HG03196 (cell line): ENCODE results near the gene CST5.
"Not testable (repeated sequence)": the region's sequence is repeated elsewhere in the genome, so short reads cannot be mapped to it uniquely, and the experiment has no call there.

Experiments used
- ATAC-seq: cut with Tn5 transposase; IDR thresholded peaks from one replicate; pipeline ENCODE4 v1.9.1; 2021; ENCODE audit not compliant: unreplicated experiment

CST5 gene

GRCh38 chr20:23890867-23891266, 11.3 kb upstream of the CST5 start:
- ATAC-seq: not testable (repeated sequence)

- peak; percentile 78 for ATAC-seq
Measured at GRCh38 chr20:23889775-23890187, 10.2 kb upstream of the CST5 start.

DNA sequence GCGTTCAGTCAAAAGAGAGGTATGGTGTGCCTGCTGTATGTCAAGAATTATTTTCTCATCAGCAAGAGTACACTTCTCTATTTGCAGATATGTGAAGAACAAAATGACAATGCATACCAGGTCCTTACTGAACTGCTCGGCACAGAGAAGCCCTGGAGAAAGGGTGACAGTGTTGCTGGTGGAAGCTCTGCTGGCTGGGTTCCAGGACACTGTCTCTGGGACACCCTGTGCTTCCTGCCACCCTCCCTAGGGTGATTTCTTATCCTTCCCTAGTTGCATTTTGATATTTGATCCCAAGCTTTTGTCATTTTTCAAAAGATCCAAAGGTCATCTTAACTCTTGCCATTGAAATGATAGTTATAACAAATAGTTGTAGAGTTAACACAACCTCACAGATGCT, 8.3 kb upstream of the CST5 start:
- ATAC-seq: no peak

- no peak for ATAC-seq
Measured at GRCh38 chr20:23884771-23885162, 5.2 kb upstream of the CST5 start.

DNA sequence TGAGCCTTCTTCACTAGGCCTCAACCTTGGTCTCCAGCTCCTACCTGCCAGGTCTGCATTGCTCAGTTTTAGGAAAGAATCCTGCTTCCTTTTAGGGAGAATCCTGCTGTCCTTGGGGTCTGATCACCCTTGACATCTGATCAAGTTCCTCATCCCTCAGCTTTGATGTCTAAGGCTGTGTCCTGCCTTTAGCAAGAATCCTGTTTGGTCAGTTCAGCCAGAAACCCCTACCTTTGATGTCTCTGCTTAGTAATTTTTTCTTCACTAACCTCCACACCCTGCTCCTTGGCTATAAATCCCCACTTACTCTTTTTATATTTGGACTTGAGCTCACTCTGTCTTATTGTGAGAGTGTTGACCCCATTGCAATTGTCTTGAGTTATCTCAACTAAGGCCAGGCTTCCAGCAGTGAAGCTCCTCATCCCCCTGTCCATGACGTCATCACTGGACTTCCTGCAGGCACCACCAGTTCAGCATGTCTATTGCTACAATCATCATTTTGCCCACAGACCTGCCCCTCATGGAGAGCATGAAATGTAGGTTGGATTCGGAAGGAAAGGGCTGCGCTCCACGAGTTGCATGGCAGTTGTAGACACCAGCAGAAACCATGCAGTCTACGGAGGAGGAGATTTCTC, 4.7 kb upstream of the CST5 start:
- ATAC-seq: no peak

DNA sequence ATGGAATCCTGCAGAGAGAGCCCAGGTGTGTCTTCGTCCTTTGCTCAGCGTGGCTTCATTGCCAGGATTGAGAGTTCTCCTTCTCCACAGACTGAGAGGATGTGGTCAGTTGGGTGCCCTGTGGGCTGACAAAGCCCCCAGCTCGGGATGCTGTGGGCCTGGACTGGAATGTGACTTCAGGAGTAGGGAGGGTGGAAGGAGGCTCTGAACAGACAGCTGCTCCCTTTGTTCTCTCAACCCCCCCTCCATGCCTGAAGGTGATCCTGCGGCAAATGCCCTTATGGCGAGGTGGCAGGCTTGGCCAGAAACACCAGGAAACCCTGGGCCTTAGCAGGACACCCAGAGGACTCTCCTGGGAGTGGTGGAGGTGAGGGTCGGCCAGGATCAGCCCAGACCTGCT, 1.8 kb upstream of the CST5 start:
- no peak for ATAC-seq

- no peak for ATAC-seq
Measured at GRCh38 chr20:23880417-23880816, 869 bp upstream of the CST5 start.

GRCh38 chr20:23879811-23880374, 345 bp upstream of the CST5 start:
- no peak for ATAC-seq

DNA sequence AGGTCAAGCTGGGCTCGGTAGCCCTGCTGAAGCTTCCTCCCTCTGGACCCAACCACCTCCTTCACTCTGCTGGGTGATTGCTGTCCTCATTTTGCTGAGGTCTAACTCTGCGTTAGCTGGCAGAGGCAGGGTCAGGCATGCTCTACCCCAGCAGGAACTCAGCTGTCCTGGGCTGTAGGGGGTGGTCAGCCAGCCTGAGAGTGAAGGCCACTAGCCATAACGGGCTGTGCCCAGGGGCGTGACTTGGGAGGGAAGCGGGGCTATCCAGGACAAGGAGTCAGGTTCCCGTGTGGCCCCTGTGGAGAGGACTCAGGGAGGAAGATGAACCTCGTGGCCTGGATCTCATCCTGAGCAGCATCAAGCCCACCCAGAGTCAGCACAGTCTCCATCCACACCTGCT, 761 bp downstream of the CST5 start:
- no peak for ATAC-seq

DNA sequence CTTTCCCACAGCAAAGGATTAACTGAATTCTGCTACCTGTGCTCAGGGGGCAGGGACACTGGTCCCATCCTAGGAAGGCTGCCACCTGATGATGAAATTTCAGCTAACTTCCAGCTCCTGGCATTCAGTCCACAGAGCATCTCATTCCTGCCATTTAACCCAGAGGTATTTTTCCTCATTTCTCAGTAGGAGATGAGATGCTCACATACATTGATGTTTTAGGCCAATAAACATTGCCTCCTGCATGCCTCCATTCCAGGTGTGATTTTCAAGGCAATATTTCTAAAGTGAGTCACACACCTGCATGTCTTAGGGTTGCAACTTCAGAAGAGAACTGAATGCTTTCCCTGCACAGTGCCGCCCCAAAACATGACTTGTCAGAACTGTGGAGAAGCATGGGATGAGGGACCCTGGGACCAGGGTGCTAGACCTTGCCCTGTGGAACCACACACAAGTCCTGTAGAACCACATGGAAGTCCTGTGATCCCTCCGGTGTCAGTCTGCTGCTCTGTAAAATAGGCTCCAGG, 1.5 kb downstream of the CST5 start:
- ATAC-seq: not testable (repeated sequence)

GRCh38 chr20:23877524-23877923, 2.0 kb downstream of the CST5 start:
- ATAC-seq: no peak

DNA sequence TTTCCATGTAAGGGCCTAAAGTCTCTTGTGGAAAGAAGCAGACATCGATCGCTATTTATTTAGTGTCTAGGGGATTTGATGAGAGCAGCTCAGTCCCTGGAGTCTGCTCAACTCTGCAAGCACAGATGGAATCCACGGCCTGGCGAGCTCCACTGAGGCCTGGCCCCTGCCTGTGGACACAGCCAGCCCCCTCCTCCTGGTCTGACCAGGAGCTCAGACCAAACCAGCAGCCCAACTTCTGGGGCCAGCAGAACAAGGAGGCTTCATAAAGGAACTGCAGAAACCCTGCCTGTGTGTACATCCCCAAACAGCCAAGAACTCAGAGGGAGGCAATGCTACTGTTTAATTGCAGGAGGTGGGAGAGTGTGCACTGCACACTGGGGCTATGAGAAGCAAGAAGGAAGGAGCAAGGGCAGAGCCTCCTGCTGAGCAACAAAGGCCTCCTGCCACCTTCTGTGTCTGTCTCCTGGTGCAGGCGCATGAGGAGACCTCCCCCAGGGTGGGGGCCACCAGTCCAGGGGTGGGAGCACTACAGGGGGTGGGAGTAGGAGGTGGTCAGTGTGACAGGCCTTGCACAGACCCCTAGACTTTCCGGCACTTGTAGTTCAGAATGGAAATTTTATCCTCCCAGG, 3.8 kb downstream of the CST5 start:
- ATAC-seq: no peak

- ATAC-seq: no peak
Measured at GRCh38 chr20:23874747-23875146, 4.8 kb downstream of the CST5 start.

DNA sequence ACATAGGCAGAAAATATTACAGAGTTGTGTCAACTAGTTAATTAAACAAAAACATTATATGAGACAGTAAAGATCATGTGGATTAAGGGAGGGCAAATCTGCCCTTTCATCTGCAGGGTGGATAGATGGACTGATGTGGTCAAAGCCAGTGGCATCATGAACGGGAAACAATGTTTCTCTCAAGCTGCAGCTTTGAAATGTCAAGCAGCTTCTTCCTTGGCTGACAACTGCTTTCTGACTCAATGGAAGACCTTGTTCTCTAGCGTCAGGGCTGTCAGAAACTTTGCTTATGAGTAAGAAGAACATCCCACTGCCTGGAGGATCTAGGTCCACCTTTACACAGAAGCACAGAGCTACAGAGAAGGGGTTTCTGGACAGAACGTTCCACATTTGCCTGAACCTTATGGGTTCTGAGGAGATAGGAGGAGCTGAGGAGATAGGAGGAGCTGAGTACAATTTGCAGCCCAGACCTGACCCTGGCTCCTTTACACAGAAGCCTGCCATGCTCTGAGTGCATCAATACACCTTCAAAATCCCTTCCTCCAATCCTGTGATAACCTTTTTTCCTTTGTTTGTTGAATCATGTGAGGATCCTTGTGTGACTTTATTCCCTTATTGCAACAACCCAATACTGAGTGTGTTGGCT, 6.1 kb downstream of the CST5 start:
- no peak for ATAC-seq

- no peak for ATAC-seq
Measured at GRCh38 chr20:23872065-23872464, 7.5 kb downstream of the CST5 start.

DNA sequence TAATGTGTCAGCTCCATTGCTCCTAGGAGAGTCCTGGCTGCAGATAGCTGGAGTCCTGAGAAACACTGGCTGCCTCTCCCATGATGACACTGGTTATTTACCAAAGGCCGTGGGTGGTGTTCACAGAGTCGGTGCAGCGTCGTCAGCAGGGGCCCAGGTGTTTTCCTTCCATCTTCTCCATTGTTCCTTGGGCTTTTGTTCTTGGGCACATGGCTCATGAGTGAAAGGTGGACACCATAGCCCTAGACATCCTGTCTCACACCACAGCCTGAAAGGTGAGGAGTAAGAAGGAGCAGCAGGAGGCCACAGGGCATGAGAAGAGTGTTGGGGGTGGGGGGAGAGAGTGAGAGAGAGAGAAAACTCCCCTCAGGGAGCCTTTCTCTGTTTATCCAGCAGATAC, 9.1 kb downstream of the CST5 start:
- no peak for ATAC-seq

GRCh38 chr20:23869520-23869919, 10.0 kb downstream of the CST5 start:
- no peak for ATAC-seq

GRCh38 chr20:23868321-23868720, 11.2 kb downstream of the CST5 start:
- ATAC-seq: no peak

GRCh38 chr20:23867152-23867776, 12.3 kb downstream of the CST5 start:
- no peak for ATAC-seq

DNA sequence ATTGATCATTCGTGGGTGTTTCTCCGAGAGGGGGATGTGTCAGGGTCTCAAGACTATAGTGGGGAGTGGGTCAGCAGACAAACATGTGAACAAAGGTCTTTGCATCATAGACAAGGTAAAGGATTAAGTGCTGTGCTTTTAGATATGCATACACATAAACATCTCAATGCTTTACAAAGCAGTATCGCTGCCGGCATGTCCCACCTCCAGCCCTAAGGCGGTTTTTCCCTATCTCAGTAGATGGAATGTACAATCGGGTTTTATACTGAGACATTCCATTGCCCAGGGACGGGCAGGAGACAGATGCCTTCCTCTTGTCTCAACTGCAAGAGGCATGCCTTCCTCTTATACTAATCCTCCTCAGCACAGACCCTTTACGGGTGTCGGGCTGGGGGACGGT, 18.8 kb downstream of the CST5 start:
- ATAC-seq: not testable (repeated sequence)

- ATAC-seq: no peak
Measured at GRCh38 chr20:23857962-23858595, 21.5 kb downstream of the CST5 start.
